HEK293T (cell line): Measurements from ENCODE around the gene DMXL1.

Experiments used
- CTCF ChIA-PET: fragments of 350-600 bp; formaldehyde crosslinking; extraction: SDS; loops from one replicate; lab custom pipeline; 2021; ENCODE audit warnings: antibody characterized with exemption, inconsistent platforms; lab: Yijun Ruan, JAX
- POLR2A ChIA-PET: fragments of 350-600 bp; formaldehyde crosslinking; extraction: SDS; loops from one replicate; lab custom pipeline; 2020; ENCODE audit warnings: antibody characterized with exemption, inconsistent platforms; lab: Yijun Ruan, JAX
- DNase-seq: peaks from one replicate; pipeline ENCODE4 v3.0.0; 2012; ENCODE audit warnings: mixed read lengths; ENCODE audit errors: extremely low spot score
- ARNT ChIP-seq: fragments of 450-650 bp; IDR thresholded peaks from 2 replicates; pipeline ENCODE4 v1.6.1; 2017; ENCODE audit warnings: mild to moderate bottlenecking
- BHLHE40 ChIP-seq: fragments of 450-650 bp; IDR thresholded peaks from 2 replicates; pipeline ENCODE4 v1.6.1; 2016; ENCODE audit warnings: mild to moderate bottlenecking, moderate library complexity, borderline replicate concordance
- CTBP1 ChIP-seq: fragments of 450-650 bp; IDR thresholded peaks from 2 replicates; pipeline ENCODE4 v1.6.1; 2016; ENCODE audit warnings: borderline replicate concordance
- ELF4 ChIP-seq: fragments of 450-650 bp; IDR thresholded peaks from 2 replicates; pipeline ENCODE4 v1.6.1; 2017; ENCODE audit warnings: antibody characterized with exemption
- FOXA1 ChIP-seq: fragments of 450-650 bp; IDR thresholded peaks from 2 replicates; pipeline ENCODE4 v1.6.1; 2016; ENCODE audit warnings: mild to moderate bottlenecking
- FOXK2 ChIP-seq: fragments of 450-650 bp; IDR thresholded peaks from 2 replicates; pipeline ENCODE4 v1.6.1; 2016; ENCODE audit warnings: mild to moderate bottlenecking
- FOXM1 ChIP-seq: fragments of 450-650 bp; IDR thresholded peaks from 2 replicates; pipeline ENCODE4 v1.6.1; 2017; ENCODE audit warnings: mild to moderate bottlenecking, borderline replicate concordance
- HDGF ChIP-seq: fragments of 450-650 bp; IDR thresholded peaks from 2 replicates; pipeline ENCODE4 v1.6.1; 2017; ENCODE audit warnings: antibody characterized with exemption, borderline replicate concordance
- L3MBTL2 ChIP-seq: fragments of 450-650 bp; conservative IDR thresholded peaks from 2 replicates; pipeline ENCODE4 v1.6.1; 2016; ENCODE audit warnings: mild to moderate bottlenecking
- LEF1 ChIP-seq: fragments of 450-650 bp; IDR thresholded peaks from 2 replicates; pipeline ENCODE4 v1.6.1; 2017; ENCODE audit warnings: mild to moderate bottlenecking, borderline replicate concordance
- NFRKB ChIP-seq: fragments of 450-650 bp; IDR thresholded peaks from 2 replicates; pipeline ENCODE4 v1.6.1; 2016; ENCODE audit warnings: mild to moderate bottlenecking, moderate library complexity
- PKNOX1 ChIP-seq: fragments of 450-650 bp; IDR thresholded peaks from 2 replicates; pipeline ENCODE4 v1.6.1; 2016
- SP1 ChIP-seq: fragments of 450-650 bp; IDR thresholded peaks from 2 replicates; pipeline ENCODE4 v1.6.1; 2017
- SUZ12 ChIP-seq: fragments of 450-650 bp; IDR thresholded peaks from 2 replicates; pipeline ENCODE4 v1.6.1; 2016; ENCODE audit warnings: mild to moderate bottlenecking
- TARDBP ChIP-seq: fragments of 450-650 bp; IDR thresholded peaks from 2 replicates; pipeline ENCODE4 v1.6.1; 2016
- ZNF384 ChIP-seq: fragments of 450-650 bp; IDR thresholded peaks from 2 replicates; pipeline ENCODE4 v1.6.1; 2016

The DMXL1 gene, protein sequence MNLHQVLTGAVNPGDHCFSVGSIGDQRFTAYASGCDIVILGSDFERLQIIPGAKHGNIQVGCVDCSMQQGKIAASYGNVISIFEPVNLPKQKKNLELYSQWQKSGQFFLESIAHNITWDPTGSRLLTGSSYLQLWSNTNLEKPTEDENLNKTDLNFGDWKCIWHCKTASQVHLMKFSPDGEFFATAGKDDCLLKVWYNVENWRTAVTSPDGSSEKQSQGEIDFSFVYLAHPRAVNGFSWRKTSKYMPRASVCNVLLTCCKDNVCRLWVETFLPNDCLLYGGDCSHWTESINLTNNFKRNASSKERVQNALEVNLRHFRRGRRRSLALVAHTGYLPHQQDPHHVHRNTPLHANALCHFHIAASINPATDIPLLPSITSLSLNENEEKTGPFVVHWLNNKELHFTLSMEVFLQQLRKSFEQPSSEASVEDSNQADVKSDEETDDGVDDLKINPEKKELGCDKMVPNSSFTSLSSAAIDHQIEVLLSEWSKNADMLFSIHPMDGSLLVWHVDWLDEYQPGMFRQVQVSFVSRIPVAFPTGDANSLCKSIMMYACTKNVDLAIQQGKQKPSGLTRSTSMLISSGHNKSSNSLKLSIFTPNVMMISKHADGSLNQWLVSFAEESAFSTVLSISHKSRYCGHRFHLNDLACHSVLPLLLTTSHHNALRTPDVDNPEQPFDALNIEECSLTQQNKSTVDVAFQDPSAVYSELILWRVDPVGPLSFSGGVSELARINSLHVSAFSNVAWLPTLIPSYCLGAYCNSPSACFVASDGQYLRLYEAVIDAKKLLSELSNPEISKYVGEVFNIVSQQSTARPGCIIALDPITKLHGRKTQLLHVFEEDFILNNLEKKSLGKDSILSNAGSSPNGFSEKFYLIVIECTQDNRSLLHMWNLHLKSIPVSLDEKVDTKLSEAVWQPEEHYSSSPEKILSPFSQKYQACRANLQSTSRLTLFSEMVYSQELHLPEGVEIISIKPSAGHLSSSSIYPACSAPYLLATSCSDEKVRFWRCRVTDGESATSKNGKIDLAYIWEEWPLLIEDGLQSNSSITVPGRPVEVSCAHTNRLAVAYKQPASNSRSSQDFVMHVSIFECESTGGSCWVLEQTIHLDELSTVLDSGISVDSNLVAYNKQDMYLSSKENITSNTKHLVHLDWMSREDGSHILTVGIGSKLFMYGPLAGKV (N-terminal part only)

GRCh38 chr5:119070828-119071560 lies at the start of gene DMXL1:
DMXL1 (plus strand) TSS chr5:119071087; CDS start chr5:119071570, 483 bp downstream.
- ChIA-PET CTCF (interaction anchor here (0.6 to 1.2 kb wide), 2 partner anchors 10 to 244 kb away, joined by 3 to 5 read pairs; no protein-coding TSS in a partner anchor), POLR2A (interaction anchor here (0.7 to 2.3 kb wide), 26 partner anchors 8 to 382 kb away, joined by 3 to 15 read pairs (median 4); partner anchors contain the start of genes DTWD2 and HSD17B4)
- no peak for TF ChIP-seq FOXM1
- TF ChIP-seq CTBP1 = 0 out of 2 replicates have a peak, but pooled peaks have one; percentile 35
- TF ChIP-seq SP1 = peak; percentile 78; the same call in 1 of the 2 replicates
- TF ChIP-seq FOXK2 = no peak
- no peak for TF ChIP-seq BHLHE40
- TF ChIP-seq LEF1 = no peak
- no peak for TF ChIP-seq ZNF384
- TF ChIP-seq NFRKB = no peak
- peak; percentile 87 for TF ChIP-seq PKNOX1
- peak; percentile 87 for DNase-seq

DNA sequence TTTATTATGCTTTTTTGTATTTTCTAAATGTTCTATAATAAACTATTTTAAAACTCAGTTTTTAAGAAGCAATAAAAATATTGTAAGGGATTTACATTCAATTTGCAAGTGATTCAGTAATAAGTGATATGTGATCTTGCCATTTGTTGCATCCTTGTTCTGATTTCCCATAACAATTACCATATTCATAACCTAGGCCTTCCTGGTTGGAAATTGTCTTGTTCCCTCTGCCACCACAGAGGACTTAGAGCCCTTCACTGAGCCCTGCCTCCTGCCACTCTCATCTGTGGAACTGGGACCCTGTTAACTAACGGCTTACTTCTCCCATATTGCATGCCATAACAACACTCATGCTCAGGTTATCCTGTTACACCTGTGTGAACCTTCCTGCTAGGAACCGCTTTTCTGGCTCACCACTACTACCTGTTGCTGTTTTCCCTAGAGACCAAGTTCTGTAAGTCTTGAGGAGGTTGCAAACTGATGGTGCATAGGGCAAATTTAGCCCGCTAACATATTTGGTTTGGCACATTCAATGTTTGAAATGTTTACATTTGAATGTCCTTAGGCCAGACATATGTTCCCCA lies 49.6 kb upstream of the DMXL1 start:
- ChIA-PET POLR2A (no interaction called here), CTCF (interaction anchor here (0.9 to 1.7 kb wide), 3 partner anchors 8 to 391 kb away, joined by 3 to 9 read pairs (median 4); no protein-coding TSS in a partner anchor)
- no peak for TF ChIP-seq NFRKB
- TF ChIP-seq SP1 = no peak
- no peak for TF ChIP-seq SUZ12
- TF ChIP-seq BHLHE40 = no peak
- no peak for TF ChIP-seq TARDBP
- TF ChIP-seq L3MBTL2 = no peak
- no peak for TF ChIP-seq LEF1
- TF ChIP-seq FOXM1 = no peak
- no peak for TF ChIP-seq ELF4
- TF ChIP-seq FOXA1 = no peak
- no peak for TF ChIP-seq ZNF384
- no peak for TF ChIP-seq ARNT
- no peak for TF ChIP-seq HDGF
- no peak for TF ChIP-seq FOXK2
- no peak for TF ChIP-seq CTBP1
- no peak for TF ChIP-seq PKNOX1
- DNase-seq = no peak

DNA sequence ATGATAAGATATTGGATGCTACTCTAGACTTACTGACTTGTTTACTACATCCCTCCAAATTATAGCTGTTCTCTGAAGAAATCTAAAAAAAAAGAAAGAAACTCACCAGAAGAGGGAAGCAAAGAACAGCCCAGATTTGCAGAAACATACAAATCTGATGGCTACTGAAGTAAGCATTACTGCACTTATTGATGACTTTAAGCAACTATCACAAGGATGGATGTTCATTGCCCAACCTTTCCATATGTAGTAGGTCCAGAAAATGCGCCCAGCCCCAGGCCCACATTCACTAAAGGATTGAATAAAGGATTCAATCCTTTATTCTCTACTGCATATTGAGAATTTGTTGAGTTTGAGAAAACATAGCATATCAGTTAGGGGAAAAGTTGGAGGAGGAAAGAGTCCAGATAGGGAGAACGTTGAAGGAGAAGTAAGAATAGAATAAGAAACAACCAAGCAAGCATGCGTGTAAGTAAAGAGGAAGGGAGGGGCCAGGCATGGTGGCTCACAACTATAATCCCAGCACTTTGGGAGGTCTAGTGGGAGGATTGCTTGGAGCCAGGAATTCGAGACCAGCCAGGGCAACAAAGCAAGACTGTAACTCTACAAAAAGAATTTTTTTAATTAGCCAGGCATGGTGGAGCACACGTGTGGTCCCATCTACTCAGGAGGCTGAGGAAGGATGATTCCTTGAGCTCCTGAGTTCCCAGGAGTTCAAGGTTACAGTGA lies 48.7 kb upstream of the DMXL1 start:
- ChIA-PET CTCF (interaction anchor here (0.6 to 1.7 kb wide), 4 partner anchors 9 to 390 kb away, joined by 3 to 9 read pairs (median 4); no protein-coding TSS in a partner anchor), POLR2A (interaction anchor here (1.2 kb wide), 1 partner anchor 48 kb away, joined by 5 read pairs; the partner anchor contains the start of gene DMXL1)
- TF ChIP-seq LEF1 = no peak
- TF ChIP-seq ZNF384 = 0 out of 2 replicates have a peak, but pooled peaks have one; percentile 37
- DNase-seq = peak; percentile 22

- TF ChIP-seq TARDBP (no peak), SUZ12 (no peak), CTBP1 (no peak), PKNOX1 (no peak), BHLHE40 (no peak), L3MBTL2 (no peak), SP1 (no peak), FOXK2 (no peak), NFRKB (no peak), ARNT (no peak), HDGF (no peak), ZNF384 (no peak), ELF4 (no peak), FOXM1 (no peak), FOXA1 (no peak), LEF1 (no peak)
- CTCF ChIA-PET = interaction anchor here (0.6 to 1.7 kb wide), 3 partner anchors 60 to 389 kb away, joined by 3 to 9 read pairs (median 4); no protein-coding TSS in a partner anchor
- POLR2A ChIA-PET = interaction anchor here (1.2 kb wide), 1 partner anchor 48 kb away, joined by 5 read pairs; the partner anchor contains the start of gene DMXL1
- no peak for DNase-seq
Observed at GRCh38 chr5:119022773-119023172, 48.1 kb upstream of the DMXL1 start.
